H9 (cell line): ENCODE data around the gene DMD. TPM values are rescaled to one million over a fixed set of nuclear protein-coding genes. Genes with fewer than 3 reads are reported as not detected.

ENCODE experiments used
- DNase-seq: peaks from one replicate; pipeline ENCODE4 v3.0.0-alpha.2; 2017
- H2AFZ ChIP-seq: one replicate; pipeline ENCODE4 v1.6.1; 2013; ENCODE audit warnings: mild to moderate bottlenecking, low read length, control low read depth, moderate library complexity
- H2AK5ac ChIP-seq: 2 replicates; pipeline ENCODE4 v1.6.1; 2013; ENCODE audit warnings: low read length, control low read depth, mixed read lengths; ENCODE audit not compliant: insufficient read length
- H2BK120ac ChIP-seq: one replicate; pipeline ENCODE4 v1.6.1; 2013; ENCODE audit warnings: low read depth, mild to moderate bottlenecking, low read length, control low read depth, inconsistent platforms; ENCODE audit not compliant: poor library complexity, severe bottlenecking
- H2BK12ac ChIP-seq: 2 replicates; pipeline ENCODE4 v1.6.1; 2013; ENCODE audit warnings: low read length, control low read depth, mixed read lengths, low read depth; ENCODE audit not compliant: insufficient read length
- H2BK15ac ChIP-seq: 2 replicates; pipeline ENCODE4 v1.6.1; 2013; ENCODE audit warnings: low read depth, low read length, control low read depth
- H2BK20ac ChIP-seq: one replicate; pipeline ENCODE4 v1.6.1; 2013; ENCODE audit warnings: low read depth, mild to moderate bottlenecking, low read length, control low read depth, inconsistent platforms; ENCODE audit not compliant: poor library complexity, severe bottlenecking
- H2BK5ac ChIP-seq: 2 replicates; pipeline ENCODE4 v1.6.1; 2013; ENCODE audit warnings: low read length, control low read depth, mixed read lengths; ENCODE audit not compliant: insufficient read length
- H3K14ac ChIP-seq: 2 replicates; pipeline ENCODE4 v1.6.1; 2013; ENCODE audit warnings: low read length, control low read depth; ENCODE audit not compliant: insufficient read depth
- H3K18ac ChIP-seq: 2 replicates; pipeline ENCODE4 v1.6.1; 2013; ENCODE audit warnings: low read depth, mild to moderate bottlenecking, mixed read lengths, low read length, control low read depth; ENCODE audit not compliant: insufficient read length
- H3K23ac ChIP-seq: 2 replicates; pipeline ENCODE4 v1.6.1; 2013; ENCODE audit warnings: low read length, control low read depth, mixed read lengths, low read depth; ENCODE audit not compliant: insufficient read length
- H3K23me2 ChIP-seq: 2 replicates; pipeline ENCODE4 v1.6.1; 2013; ENCODE audit warnings: low read depth, mild to moderate bottlenecking, mixed read lengths, low read length, control low read depth; ENCODE audit not compliant: insufficient read length, poor library complexity, severe bottlenecking
- H3K27ac ChIP-seq: 2 replicates; pipeline ENCODE4 v1.5.1; 2013; ENCODE audit warnings: low read length, control low read depth, mixed read lengths, low read depth; ENCODE audit not compliant: insufficient read length
- H3K27me3 ChIP-seq: 2 replicates; pipeline ENCODE4 v1.6.1; 2013; ENCODE audit warnings: low read length, control low read depth, inconsistent platforms; ENCODE audit not compliant: insufficient read depth
- H3K4ac ChIP-seq: 2 replicates; pipeline ENCODE4 v1.6.1; 2013; ENCODE audit warnings: low read depth, mild to moderate bottlenecking, control low read depth, inconsistent platforms, low read length, moderate library complexity
- H3K4me1 ChIP-seq: 2 replicates; pipeline ENCODE4 v1.6.1; 2013; ENCODE audit warnings: low read length, control low read depth, inconsistent platforms; ENCODE audit not compliant: insufficient read depth
- H3K4me2 ChIP-seq: 2 replicates; pipeline ENCODE4 v1.6.1; 2013; ENCODE audit warnings: low read length, control low read depth, mixed read lengths; ENCODE audit not compliant: insufficient read length, insufficient read depth
- H3K56ac ChIP-seq: 2 replicates; pipeline ENCODE4 v1.6.1; 2013; ENCODE audit warnings: low read depth, mild to moderate bottlenecking, mixed read lengths, low read length, control low read depth; ENCODE audit not compliant: insufficient read length
- H3K79me1 ChIP-seq: 2 replicates; pipeline ENCODE4 v1.6.1; 2013; ENCODE audit warnings: low read depth, mild to moderate bottlenecking, moderate library complexity, low read length, control low read depth, inconsistent platforms; ENCODE audit not compliant: insufficient read depth, poor library complexity, severe bottlenecking
- H3K79me2 ChIP-seq: 2 replicates; pipeline ENCODE4 v1.6.1; 2013; ENCODE audit warnings: low read length, control low read depth, inconsistent platforms; ENCODE audit not compliant: insufficient read depth
- H3K9ac ChIP-seq: 2 replicates; pipeline ENCODE4 v1.6.1; 2013; ENCODE audit warnings: low read length, control low read depth, mixed read lengths; ENCODE audit not compliant: insufficient read length; ENCODE audit errors: extremely low read depth
- H3K9me3 ChIP-seq: one replicate; pipeline ENCODE4 v1.6.1; 2013; ENCODE audit warnings: low read depth, low read length, inconsistent platforms; ENCODE audit not compliant: control insufficient read depth
- H3T11ph ChIP-seq: one replicate; pipeline ENCODE4 v1.6.1; 2013; ENCODE audit warnings: mild to moderate bottlenecking, low read length, control low read depth, inconsistent platforms
- H4K20me1 ChIP-seq: one replicate; pipeline ENCODE4 v1.6.1; 2013; ENCODE audit not compliant: control insufficient read depth, insufficient read length, insufficient read depth
- H4K5ac ChIP-seq: 2 replicates; pipeline ENCODE4 v1.6.1; 2013; ENCODE audit warnings: low read depth, mild to moderate bottlenecking, mixed read lengths, low read length, control low read depth; ENCODE audit not compliant: insufficient read length
- H4K8ac ChIP-seq: replicated peaks from 2 replicates; pipeline ENCODE4 v1.6.1; 2013; ENCODE audit warnings: low read length, control low read depth, mixed read lengths, low read depth; ENCODE audit not compliant: insufficient read length
- H4K91ac ChIP-seq: 2 replicates; pipeline ENCODE4 v1.6.1; 2013; ENCODE audit warnings: low read depth, mild to moderate bottlenecking, moderate library complexity, mixed read lengths, low read length, control low read depth; ENCODE audit not compliant: insufficient read length
- H3K27ac Mint-ChIP-seq, 3 experiments: 2 replicates in 2 of 3; 3 replicates in 1 of 3; pipeline ENCODE4 v1.8.0; 2020 to 2021; ENCODE audit warnings: mixed read lengths in 3 of 3, mild to moderate bottlenecking in 1 of 3, moderate library complexity in 1 of 3
- H3K27me3 Mint-ChIP-seq: 2 replicates; pipeline ENCODE4 v1.8.0; 2021; ENCODE audit warnings: low read depth, mild to moderate bottlenecking, moderate library complexity, mixed read lengths
- H3K36me3 Mint-ChIP-seq, 3 experiments: 2 replicates in 2 of 3; 3 replicates in 1 of 3; pipeline ENCODE4 v1.8.0; 2020 to 2021; ENCODE audit warnings: low read depth in 3 of 3, mixed read lengths in 3 of 3; ENCODE audit not compliant: insufficient read depth in 1 of 3
- H3K4me1 Mint-ChIP-seq, 2 experiments: 2 replicates each; pipeline ENCODE4 v1.8.0; 2020; ENCODE audit warnings: mixed read lengths in 2 of 2
- H3K4me3 Mint-ChIP-seq, 2 experiments: 2 replicates in 1 of 2; 3 replicates in 1 of 2; pipeline ENCODE4 v1.8.0; 2020 to 2021; ENCODE audit warnings: mild to moderate bottlenecking in 2 of 2, mixed read lengths in 2 of 2, moderate library complexity in 1 of 2
- H3K9me3 Mint-ChIP-seq, 2 experiments: 2 replicates in 1 of 2; 3 replicates in 1 of 2; pipeline ENCODE4 v1.8.0; 2020; ENCODE audit warnings: mild to moderate bottlenecking in 2 of 2, mixed read lengths in 2 of 2, moderate library complexity in 1 of 2
- whole genome bisulfite sequencing: extraction: QIAGEN DNeasy Blood & Tissue Kit; methylation state at CpG from one replicate; pipeline ENCODE4 v1.1.7; 2013; ENCODE audit warnings: missing lambda C conversion rate, low lambda C conversion rate, mixed read lengths; ENCODE audit not compliant: insufficient read length; ENCODE audit errors: extremely low coverage; 5-methylcytosine and 5-hydroxymethylcytosine counted together
- total RNA-seq: library from RNA; stranded (reverse); gene quantifications from 2 replicates; pipeline ENCODE4 v1.2.1, GENCODE V29; 2021
- TF ChIP-seq, protein P1 (sequence below): fragments of 200-600 bp; sonication (generic); conservative IDR thresholded peaks from 3 replicates; pipeline ENCODE4 v1.8.0; 2021; ENCODE audit warnings: antibody characterized with exemption, mild to moderate bottlenecking

The DMD gene
- total RNA-seq, 1 experiment from 2014 or later = 3.8 TPM

DNA sequence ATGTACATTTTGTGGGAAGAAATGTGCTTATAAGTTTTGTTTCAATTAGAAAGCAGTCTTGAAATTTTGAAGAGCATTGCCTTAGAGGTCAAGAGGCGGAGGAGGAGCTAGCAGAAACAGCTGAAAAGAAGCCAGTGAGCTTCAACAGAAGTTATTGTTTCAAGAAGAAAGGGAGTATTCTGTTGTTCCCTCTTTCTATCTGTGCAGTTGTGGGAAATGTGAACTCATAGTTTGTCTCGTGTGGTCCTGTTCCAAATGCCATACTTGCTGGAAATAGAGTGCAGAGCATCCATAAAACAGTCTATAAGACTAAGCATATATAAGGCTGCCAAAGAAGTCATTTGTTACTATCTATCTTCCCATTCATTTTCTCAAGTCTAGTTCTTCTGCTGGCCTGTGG, 1015.7 kb downstream of the DMD start:
- no CpG with 5 or more reads among the region's 2 CpGs for WGBS
- Histone ChIP-seq H3K79me2 (no peaks in the 10 kb centered on the region), H2BK20ac (no peak overlapping the region), H4K20me1 (no peaks in the 10 kb centered on the region), H3K23ac (no peak overlapping the region), H3K9ac (no peak overlapping the region), H3T11ph (no peak overlapping the region), H2AK5ac (no peak overlapping the region), H2BK15ac (no peak overlapping the region), H2BK5ac (no peak overlapping the region), H3K4ac (no peak overlapping the region), H3K79me1 (no peaks in the 10 kb centered on the region), H3K23me2 (no peaks in the 10 kb centered on the region), H3K56ac (no peak overlapping the region), H2BK120ac (no peak overlapping the region), H3K27ac (no peak overlapping the region), H3K4me2 (no peak overlapping the region), H2BK12ac (no peak overlapping the region), H3K9me3 (peaks cover 5% of the 10 kb centered on the region), H3K4me1 (no peaks in the 10 kb centered on the region; the same call in 1 of the 2 replicates), H4K5ac (no peak overlapping the region), H4K91ac (no peak overlapping the region), H4K8ac (no peak overlapping the region), H3K27me3 (no peaks in the 10 kb centered on the region), H3K18ac (no peak overlapping the region), H2AFZ (no peak overlapping the region), H3K14ac (no peak overlapping the region)
- Mint-ChIP-seq H3K4me1 (peaks cover 0 to 6% of the 10 kb centered on the region in 2 experiments; a peak in 2 of 4 replicates), H3K27ac (no peak overlapping the region), H3K36me3 (no peaks in the 10 kb centered on the region; a peak in 2 of 7 replicates), H3K4me3 (no peak overlapping the region), H3K9me3 (peaks cover 39 to 53% of the 10 kb centered on the region in 2 experiments), H3K27me3 (no peaks in the 10 kb centered on the region)
- DNase-seq = no peak
- TF ChIP-seq, protein P1, sequence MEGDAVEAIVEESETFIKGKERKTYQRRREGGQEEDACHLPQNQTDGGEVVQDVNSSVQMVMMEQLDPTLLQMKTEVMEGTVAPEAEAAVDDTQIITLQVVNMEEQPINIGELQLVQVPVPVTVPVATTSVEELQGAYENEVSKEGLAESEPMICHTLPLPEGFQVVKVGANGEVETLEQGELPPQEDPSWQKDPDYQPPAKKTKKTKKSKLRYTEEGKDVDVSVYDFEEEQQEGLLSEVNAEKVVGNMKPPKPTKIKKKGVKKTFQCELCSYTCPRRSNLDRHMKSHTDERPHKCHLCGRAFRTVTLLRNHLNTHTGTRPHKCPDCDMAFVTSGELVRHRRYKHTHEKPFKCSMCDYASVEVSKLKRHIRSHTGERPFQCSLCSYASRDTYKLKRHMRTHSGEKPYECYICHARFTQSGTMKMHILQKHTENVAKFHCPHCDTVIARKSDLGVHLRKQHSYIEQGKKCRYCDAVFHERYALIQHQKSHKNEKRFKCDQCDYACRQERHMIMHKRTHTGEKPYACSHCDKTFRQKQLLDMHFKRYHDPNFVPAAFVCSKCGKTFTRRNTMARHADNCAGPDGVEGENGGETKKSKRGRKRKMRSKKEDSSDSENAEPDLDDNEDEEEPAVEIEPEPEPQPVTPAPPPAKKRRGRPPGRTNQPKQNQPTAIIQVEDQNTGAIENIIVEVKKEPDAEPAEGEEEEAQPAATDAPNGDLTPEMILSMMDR = no peak
